ENCODE data around the gene CLCN3. TPM values are rescaled to one million over a fixed set of nuclear protein-coding genes. Genes with fewer than 3 reads are reported as not detected.
"Not testable (repeated sequence)": the region's sequence is repeated elsewhere in the genome, so short reads cannot be mapped to it uniquely, and the experiment has no call there.

The CLCN3 gene
- polyA plus RNA-seq, 3 donors = 58.3 to 66.7 (median 64.3) TPM

DNA sequence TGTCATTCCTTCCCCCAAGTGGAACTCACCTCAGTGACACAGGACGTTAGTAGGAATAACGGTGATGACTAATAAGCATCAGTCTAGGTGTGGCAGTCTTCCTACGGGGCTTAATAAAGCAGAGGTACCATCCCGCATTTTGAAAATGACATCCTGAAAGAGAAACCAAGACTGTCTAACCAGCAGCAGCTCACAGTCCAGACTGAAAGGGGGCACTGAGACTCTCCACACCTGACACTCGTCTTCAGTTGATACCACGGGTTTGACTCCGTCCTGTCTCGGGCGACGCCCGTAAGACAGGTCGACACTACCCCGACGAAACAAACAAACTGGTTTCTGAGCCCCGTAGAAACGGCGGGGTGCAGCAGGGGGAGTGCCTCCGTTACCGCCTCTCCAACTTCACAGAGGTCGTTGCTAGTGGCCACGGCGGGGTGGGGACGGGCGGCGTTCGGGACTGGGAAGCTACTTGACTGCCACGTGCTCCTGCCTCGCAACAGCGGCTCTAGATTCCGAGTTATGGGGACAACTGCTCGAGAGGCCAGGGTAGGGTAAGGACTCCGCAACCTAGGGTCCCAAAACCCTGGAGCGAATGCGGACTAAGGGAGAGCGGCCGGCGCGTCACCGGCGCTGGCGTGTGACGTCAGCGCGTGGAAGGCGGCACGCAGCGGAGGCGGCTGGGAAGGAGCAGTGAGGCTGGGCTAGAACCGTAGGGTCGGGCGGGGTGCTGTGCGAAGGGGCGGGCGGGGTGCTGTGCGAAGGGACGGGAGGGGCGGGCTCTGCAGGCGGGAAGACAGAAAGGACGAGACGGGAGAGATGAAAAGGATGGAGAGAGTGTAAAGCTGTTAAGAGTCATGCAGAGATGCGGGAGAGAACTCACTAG is 8.1 kb upstream of the CLCN3 start, which contains the start of gene NEK1:
Gene NEK1, minus strand, starts transcription at position 593 of the 880 bp plus-strand sequence. CDS start 9,953 bp downstream, outside the sequence.
- peak; percentile 69 to 91 (median 81) for DNase-seq (ENCODE audit: extremely low read depth in 1 of 11, low read depth in 9 of 11, low spot score in 4 of 11)

DNA sequence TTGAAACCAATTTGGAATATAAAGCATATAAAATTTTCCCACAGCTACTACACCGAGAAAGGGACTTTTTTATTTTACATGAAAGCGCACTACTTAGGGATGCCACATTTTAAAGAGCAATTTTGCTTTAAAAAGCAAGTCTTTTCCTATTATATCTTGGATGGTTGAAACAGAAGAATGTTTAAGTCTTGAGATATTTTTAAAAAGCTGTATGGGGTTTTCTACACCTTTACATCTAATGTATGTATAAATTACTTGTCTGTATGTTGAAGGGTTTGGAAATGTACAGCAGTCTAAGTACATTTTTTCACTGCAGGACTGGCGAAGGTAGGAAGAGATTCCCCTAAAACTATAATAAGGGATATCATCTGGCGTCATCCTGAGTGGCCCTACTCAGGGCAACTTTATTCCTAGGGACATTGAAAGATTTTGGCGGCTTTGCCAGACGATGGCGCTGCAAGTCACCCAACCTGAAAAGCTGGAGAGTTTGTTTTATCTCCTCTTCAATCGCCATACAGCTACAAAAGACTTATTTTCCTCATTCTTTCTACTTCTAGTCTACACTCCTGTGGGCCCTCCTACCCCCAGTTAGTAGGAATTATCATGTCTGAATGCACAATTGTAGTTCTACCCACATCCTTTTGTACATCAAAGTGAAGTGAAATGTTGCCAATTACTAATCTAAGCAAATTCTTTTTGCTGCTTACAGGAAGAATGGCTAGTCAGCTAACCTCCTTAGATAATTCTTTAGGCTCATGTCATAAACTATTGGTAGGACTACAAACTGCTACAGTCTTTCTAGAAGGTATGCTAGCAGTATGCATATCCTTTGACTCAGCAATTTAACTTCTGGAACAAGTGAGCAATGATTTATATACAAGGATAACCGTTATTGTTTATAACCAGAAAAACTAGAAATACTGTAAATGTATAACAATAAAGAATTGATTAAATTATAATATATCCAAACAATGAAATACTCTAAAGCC is 7.2 kb upstream of the CLCN3 start:
- peak in 9 of 11 donors; percentile 65 to 83 (median 71) for DNase-seq (ENCODE audit: extremely low read depth in 1 of 11, low read depth in 9 of 11, low spot score in 4 of 11)

- DNase-seq (ENCODE audit: extremely low read depth in 1 of 11, low read depth in 9 of 11, low spot score in 4 of 11) = no peak
Measured at GRCh38 chr4:169615467-169616106, 4.8 kb upstream of the CLCN3 start.

- no peak for DNase-seq (ENCODE audit: extremely low read depth in 1 of 11, low read depth in 9 of 11, low spot score in 4 of 11)
Measured at GRCh38 chr4:169616846-169617245, 3.5 kb upstream of the CLCN3 start.

DNA sequence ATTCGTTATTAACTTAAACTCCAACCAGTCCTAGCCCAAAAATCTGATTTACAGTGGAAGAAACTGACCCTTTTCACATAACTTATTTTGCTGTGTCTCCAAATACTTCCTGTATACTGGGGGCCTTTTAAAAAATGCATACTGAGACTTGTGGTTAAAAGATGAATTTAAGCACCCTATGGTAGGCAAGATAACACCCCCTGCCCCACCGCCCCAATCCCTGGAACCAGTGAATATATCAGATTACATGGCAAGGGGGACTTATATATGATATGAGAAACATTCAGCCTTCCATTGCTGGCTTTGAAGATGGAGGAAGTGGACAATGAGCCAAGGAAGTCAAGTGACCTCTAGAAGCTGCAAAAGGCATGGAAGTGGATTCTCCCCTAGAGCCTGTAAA is 3.1 kb upstream of the CLCN3 start:
- no peak for DNase-seq (ENCODE audit: extremely low read depth in 1 of 11, low read depth in 9 of 11, low spot score in 4 of 11)

DNA sequence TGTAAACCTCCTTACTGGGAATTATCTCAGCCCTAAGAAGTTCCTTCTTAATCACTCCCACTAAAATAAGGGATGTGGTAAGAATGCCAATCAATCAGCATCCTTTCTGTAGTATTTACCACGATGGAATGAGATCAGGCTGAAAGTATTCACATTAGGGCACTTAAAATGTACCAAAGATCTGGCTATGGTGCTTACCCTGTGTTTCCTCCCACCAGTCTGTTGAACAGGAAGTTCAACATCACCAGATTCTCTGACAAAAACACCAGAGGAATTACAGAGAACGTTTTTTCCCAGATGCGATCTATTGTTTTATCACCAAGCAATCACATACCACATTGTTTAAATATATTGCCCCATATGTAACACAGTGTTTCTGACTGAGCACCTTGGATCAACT is 2.1 kb upstream of the CLCN3 start:
- DNase-seq (ENCODE audit: extremely low read depth in 1 of 11, low read depth in 9 of 11, low spot score in 4 of 11) = no peak

- DNase-seq (ENCODE audit: extremely low read depth in 1 of 11, low read depth in 9 of 11, low spot score in 4 of 11) = no peak
Measured at GRCh38 chr4:169618986-169619385, 1.4 kb upstream of the CLCN3 start.

DNA sequence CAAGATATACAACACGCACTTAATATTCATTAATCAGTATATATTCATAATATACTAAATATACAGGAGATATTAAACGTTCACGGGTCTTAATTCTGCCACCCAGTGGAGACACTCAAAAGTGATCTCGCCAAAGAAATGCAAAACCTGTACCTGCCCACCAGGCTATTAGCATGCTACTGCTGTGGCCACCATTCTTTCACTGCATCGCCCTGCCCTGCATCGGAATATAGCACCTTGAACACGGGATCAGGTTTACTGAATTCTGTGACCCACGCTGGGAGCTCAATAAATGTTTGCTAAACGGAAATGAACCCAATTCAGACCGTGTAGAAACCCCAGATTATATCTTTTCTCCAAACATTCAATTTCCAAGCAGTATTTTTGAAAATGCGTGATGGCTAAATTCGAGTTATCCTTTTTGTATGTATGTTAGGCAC is 840 bp upstream of the CLCN3 start:
- DNase-seq (ENCODE audit: extremely low read depth in 1 of 11, low read depth in 9 of 11, low spot score in 4 of 11) = peak in 6 of 11 donors; percentile 37 to 79 (median 60)

DNA sequence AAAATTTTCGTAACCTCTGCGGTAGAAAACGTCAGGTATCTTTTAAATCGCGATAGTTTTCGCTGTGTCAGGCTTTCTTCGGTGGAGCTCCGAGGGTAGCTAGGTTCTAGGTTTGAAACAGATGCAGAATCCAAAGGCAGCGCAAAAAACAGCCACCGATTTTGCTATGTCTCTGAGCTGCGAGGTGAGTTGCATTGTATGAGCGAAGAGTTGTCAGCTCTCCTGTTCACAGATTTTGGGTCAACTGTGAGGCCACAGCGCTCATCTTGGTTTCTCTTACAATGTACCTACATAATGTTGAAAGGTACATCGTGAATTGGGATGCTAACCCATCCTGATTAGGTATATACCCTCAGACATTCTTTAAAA is 486 bp downstream of the CLCN3 start:
- peak in 2 of 11 donors; percentile 22 to 38 for DNase-seq (ENCODE audit: extremely low read depth in 1 of 11, low read depth in 9 of 11, low spot score in 4 of 11)

- no peak for DNase-seq (ENCODE audit: extremely low read depth in 1 of 11, low read depth in 9 of 11, low spot score in 4 of 11)
Measured at GRCh38 chr4:169621731-169622492, 1.5 kb downstream of the CLCN3 start.

DNA sequence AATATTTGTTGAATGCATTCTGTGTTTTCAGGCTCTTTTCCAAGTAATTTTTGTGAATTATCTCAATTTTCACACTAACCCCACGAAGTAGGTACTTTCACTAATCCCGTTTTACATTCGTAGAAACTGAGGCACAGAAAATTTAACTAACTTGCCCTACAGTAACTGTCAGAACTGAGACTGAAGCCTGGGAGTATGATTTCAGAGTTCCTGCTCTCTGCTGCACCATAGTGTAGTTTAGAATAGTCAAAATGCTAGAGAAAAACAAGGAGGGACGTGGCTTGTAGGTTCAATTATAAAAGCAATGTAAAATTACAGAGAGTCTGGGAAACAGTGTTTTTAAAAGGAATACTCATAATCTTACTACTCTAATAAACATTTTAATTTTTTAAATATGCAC is 2.2 kb downstream of the CLCN3 start:
- DNase-seq (ENCODE audit: extremely low read depth in 1 of 11, low read depth in 9 of 11, low spot score in 4 of 11) = no peak

- DNase-seq (ENCODE audit: extremely low read depth in 1 of 11, low read depth in 9 of 11, low spot score in 4 of 11) = not testable (repeated sequence)
Measured at GRCh38 chr4:169624012-169624411, 3.6 kb downstream of the CLCN3 start.

DNA sequence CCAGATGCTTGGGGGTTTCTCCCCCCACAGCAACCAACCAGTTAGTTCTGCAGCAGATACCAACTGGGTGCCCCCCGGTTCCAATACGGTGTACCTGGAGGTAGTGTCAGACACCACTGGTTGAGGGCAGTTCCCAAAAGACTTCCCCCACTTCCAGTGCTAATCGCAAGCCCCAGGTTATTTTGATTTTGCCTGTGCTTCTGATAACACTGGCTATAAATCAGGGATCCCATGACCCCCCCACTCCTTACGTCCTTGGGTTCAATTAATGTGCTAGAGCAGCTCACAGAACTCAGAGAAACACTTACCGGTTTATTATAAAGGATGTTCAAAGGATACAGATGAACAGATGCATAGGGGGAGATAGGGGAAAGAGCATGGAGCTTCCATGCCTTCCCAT is 5.5 kb downstream of the CLCN3 start:
- no peak for DNase-seq (ENCODE audit: extremely low read depth in 1 of 11, low read depth in 9 of 11, low spot score in 4 of 11)

DNA sequence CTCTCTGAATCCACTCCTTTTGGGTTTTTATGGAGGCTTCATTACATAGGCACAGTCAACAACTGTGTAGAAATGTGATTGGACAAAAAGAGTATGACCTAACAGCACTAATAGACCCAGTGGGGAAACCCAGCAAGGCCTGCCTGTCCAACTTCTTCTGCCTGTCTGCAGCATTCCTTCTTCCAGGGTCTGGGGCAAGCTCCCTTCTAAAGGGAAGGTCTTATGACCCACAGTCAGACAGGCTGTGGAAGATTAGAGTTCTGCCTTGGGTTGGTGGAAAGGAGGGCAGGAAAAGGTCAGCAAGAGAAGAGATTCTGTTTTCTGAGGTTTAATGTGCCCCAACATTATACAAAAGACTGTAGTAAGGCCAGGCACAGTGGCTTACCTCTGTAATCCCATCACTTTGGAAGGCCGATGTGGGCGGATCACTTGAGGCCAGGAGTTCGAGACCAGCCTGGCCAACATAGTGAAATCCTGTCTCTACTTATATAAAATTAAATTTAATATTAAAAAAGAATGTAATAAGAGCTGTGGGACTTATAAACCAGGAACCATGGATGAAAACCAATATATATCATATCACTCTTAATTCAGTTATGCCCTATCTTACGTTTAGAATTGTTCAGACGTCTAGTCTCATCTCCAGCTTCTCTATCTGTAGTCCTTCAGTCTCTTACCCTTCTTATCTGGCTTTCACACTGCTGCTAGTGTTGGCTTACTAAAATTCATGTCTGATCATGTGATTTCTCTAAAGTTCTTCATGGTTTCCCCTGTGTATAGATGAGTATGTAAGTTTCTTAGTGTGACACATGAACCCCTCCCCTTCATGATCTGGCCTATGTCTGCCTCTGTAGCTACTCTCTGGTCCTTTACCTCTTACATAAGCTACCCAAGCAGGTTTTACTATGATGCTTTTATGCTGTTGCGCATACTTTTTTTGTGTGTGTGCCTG is 6.2 kb downstream of the CLCN3 start:
- DNase-seq (ENCODE audit: extremely low read depth in 1 of 11, low read depth in 9 of 11, low spot score in 4 of 11) = no peak

DNA sequence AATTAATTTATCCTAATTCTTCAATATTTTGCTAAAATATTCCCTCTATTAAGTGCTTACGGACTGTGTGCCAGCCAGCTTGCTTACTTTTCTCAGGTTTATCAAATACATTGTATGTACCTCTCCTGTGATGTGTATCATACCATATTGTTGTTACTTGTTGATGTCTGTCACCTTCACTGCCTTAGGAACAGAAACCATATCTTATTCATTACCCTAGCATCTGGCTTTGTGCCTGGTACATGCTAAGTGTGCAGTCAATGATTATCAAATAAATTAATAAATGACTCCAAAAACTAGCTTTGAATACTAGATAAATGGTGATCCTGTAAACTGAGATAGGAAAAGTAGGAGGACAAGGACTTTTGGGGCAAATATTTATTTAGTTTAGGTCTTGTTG is 6.9 kb downstream of the CLCN3 start:
- no peak for DNase-seq (ENCODE audit: extremely low read depth in 1 of 11, low read depth in 9 of 11, low spot score in 4 of 11)

GRCh38 chr4:169628579-169628978 is 8.2 kb downstream of the CLCN3 start:
- no peak for DNase-seq (ENCODE audit: extremely low read depth in 1 of 11, low read depth in 9 of 11, low spot score in 4 of 11)

DNA sequence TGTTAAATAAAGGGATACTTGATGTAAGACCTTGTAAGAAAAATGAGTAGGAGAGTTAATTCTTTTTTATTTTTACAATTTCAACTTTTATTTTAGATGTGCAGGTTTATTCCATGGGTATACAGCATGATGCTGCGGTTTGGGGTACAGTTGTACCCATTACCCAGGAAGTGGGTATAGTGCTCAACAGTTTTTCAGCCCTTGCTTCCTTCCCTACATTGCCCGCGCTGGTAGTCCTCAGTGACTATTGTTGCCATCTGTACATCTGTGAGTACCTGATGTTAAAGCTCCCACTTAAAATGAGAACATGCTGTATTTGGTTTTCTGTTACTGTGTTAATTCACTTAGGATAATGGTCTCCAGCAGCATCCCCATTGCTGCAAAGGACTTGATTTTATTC is 9.7 kb downstream of the CLCN3 start:
- DNase-seq (ENCODE audit: extremely low read depth in 1 of 11, low read depth in 9 of 11, low spot score in 4 of 11) = no peak
